ENCODE measurements around the gene DBN1. TPM values are rescaled to one million over a fixed set of nuclear protein-coding genes. Genes with fewer than 3 reads are reported as not detected.

DBN1 gene
- total and polyA plus RNA-seq, 10 donors = 6.8 to 26.5 (median 17.0) TPM

GRCh38 chr5:177514541-177514940 is 41.1 kb upstream of the DBN1 start:
- Histone ChIP-seq H3K4me3 (no peak overlapping the region), H3K27me3 (replicated peaks in 1 of 7) (no peaks in the 10 kb centered on the region), H3K36me3 (peaks cover 0 to 65% (median 57%) of the 10 kb centered on the region in 6 donors), H3K9me3 (no peaks in the 10 kb centered on the region), H3K4me1 (peaks cover 17 to 77% (median 51%) of the 10 kb centered on the region in 6 donors), H3K27ac (no peak overlapping the region)
- DNase-seq = no peak
- intact Hi-C loops (cut with DNase I; ENCODE audit: low total_unique reads) = no loop called here
- 93 to 97% (median 96%) methylated on average over 4 to 11 of the region's 11 CpGs for WGBS, 5 donors
- no peak for TF ChIP-seq POLR2A (IDR thresholded peaks at IDR 0.05)
- TF ChIP-seq CTCF (IDR thresholded peaks at IDR 0.05 in 8 of 11, conservative IDR thresholded peaks at IDR 0.05 in 3 of 11) = no peak
- TF ChIP-seq POLR2AphosphoS5 (IDR thresholded peaks at IDR 0.05) = no peak

GRCh38 chr5:177513500-177513899 is 40.1 kb upstream of the DBN1 start:
- 96 to 99% (median 97%) methylated on average over 15 of the region's 15 CpGs for whole genome bisulfite sequencing, 5 donors
- TF ChIP-seq CTCF (IDR thresholded peaks at IDR 0.05 in 8 of 11, conservative IDR thresholded peaks at IDR 0.05 in 3 of 11) = no peak
- TF ChIP-seq POLR2A (IDR thresholded peaks at IDR 0.05) = no peak
- no peak for TF ChIP-seq POLR2AphosphoS5 (IDR thresholded peaks at IDR 0.05)
- intact Hi-C loops (cut with DNase I; ENCODE audit: low total_unique reads) = no loop called here
- H3K4me3 ChIP-seq = no peak overlapping the region
- peak; percentile 72 for DNase-seq
- peaks cover 0 to 59% (median 54%) of the 10 kb centered on the region in 6 donors for H3K36me3 ChIP-seq
- H3K27me3 ChIP-seq (replicated peaks in 1 of 7) = no peaks in the 10 kb centered on the region
- no peak overlapping the region for H3K27ac ChIP-seq
- H3K4me1 ChIP-seq = peaks cover 9 to 79% (median 49%) of the 10 kb centered on the region in 6 donors
- H3K9me3 ChIP-seq = no peaks in the 10 kb centered on the region

GRCh38 chr5:177512736-177513380 is 39.4 kb upstream of the DBN1 start:
- no peaks in the 10 kb centered on the region for H3K9me3 ChIP-seq
- H3K4me3 ChIP-seq = no peak overlapping the region
- peaks cover 0 to 64% (median 54%) of the 10 kb centered on the region in 6 donors for H3K36me3 ChIP-seq
- peak overlapping the region in 1 of 8 donors; percentile 99 for H3K27ac ChIP-seq
- WGBS, 5 donors = 90 to 98% (median 95%) methylated on average over 13 to 16 of the region's 16 CpGs
- DNase-seq = peak; percentile 79
- intact Hi-C loops (cut with DNase I; ENCODE audit: low total_unique reads) = no loop called here
- TF ChIP-seq POLR2AphosphoS5 (IDR thresholded peaks at IDR 0.05) (peak in 1 of 3 donors; percentile 7), POLR2A (IDR thresholded peaks at IDR 0.05) (no peak), CTCF (IDR thresholded peaks at IDR 0.05 in 8 of 11, conservative IDR thresholded peaks at IDR 0.05 in 3 of 11) (no peak)
- peaks cover 9 to 85% (median 53%) of the 10 kb centered on the region in 6 donors for H3K4me1 ChIP-seq
- no peaks in the 10 kb centered on the region for H3K27me3 ChIP-seq (replicated peaks in 1 of 7)

- H3K27ac ChIP-seq = peak overlapping the region in 7 of 8 donors; percentile 85 to 99 (median 93)
- H3K27me3 ChIP-seq (replicated peaks in 1 of 7) = no peaks in the 10 kb centered on the region
- intact Hi-C loops (cut with DNase I; ENCODE audit: low total_unique reads) = no loop called here
- DNase-seq = peak; percentile 80
- 93 to 97% (median 95%) methylated on average over 29 to 34 of the region's 34 CpGs for WGBS, 5 donors
- peaks cover 0 to 73% (median 54%) of the 10 kb centered on the region in 6 donors for H3K36me3 ChIP-seq
- H3K4me3 ChIP-seq = peak overlapping the region in 1 of 8 donors; percentile 86
- H3K9me3 ChIP-seq = no peaks in the 10 kb centered on the region
- peaks cover 9 to 88% (median 58%) of the 10 kb centered on the region in 6 donors for H3K4me1 ChIP-seq
- TF ChIP-seq POLR2AphosphoS5 (IDR thresholded peaks at IDR 0.05) (no peak), CTCF (IDR thresholded peaks at IDR 0.05 in 8 of 11, conservative IDR thresholded peaks at IDR 0.05 in 3 of 11) (no peak), POLR2A (IDR thresholded peaks at IDR 0.05) (no peak)
Measured at GRCh38 chr5:177511796-177512675, 38.6 kb upstream of the DBN1 start.
